ENCODE measurements around the gene RUNX1. TPM values are rescaled to one million over a fixed set of nuclear protein-coding genes. Genes with fewer than 3 reads are reported as not detected.

RUNX1 gene
- total RNA-seq, 1 donor from 2014 or later = 100 TPM

DNA sequence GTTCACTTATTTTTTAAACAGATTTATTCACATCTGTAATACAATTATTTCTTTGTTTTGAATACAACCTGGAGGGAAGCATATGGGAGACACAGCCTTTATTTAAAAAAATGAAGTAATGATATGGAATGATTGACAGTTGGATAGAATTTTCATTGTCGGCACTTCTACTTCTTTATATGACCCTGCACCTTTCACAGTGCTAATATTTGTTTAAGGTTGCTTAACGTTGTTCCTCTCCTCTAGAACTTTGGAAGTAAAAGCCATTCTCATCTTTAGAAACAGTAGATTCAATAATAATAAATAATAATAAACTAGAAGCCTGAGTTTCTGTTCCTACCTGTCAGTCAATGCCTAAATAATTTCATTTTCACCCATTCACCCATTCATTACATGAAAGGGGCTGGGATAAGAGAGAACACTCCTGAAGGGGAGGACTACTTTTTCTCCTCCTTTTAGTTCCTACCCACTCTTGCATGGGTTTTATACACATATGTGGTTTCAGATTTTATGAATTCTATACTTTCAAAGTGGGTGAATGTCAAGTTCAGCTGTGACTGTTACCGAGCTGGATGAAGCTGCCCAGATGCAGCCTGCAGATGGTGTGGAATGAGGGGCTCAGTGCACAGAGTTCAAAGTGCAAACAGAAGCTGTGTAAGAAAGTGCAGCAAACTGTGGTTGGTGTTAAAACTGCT, 9.4 kb downstream of the RUNX1 start:
- H3K36me3 Mint-ChIP-seq (ENCODE audit: low read depth) = peaks cover 65% of the 10 kb centered on the region
- no peak for DNase-seq

DNA sequence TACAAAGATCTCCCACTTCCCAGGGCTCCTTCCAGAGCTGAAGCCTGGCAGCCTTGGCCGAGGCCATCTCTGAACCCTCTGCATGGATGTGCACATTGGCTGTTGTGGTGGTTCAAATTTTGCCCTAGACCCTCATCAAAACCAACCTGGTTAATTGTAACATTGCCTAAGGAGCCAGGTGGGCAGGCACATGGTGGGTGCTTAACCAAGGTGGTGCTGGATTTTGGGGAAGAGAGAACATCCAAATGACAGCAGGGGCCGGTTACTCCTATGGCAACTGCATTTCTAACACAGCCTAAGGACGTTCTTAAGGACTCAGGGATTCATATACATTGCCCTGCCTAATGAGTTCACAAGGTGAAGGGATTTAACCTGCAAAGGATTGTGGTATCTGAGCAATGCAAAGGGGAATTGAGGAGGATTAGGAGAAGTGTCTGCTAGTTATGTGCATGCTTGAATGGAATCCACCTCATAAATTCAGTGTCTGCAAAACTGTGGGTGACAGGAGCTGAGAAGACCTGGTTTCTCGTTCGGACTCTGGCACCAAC, 10.3 kb downstream of the RUNX1 start:
- H3K36me3 Mint-ChIP-seq (ENCODE audit: low read depth) = peaks cover 66% of the 10 kb centered on the region
- no peaks in the 10 kb centered on the region for H3K27me3 Mint-ChIP-seq
- peaks cover 3% of the 10 kb centered on the region for H3K9me3 Mint-ChIP-seq
- H3K4me1 Mint-ChIP-seq = peaks cover 90% of the 10 kb centered on the region
- peak overlapping the region; percentile 54 for H3K27ac Mint-ChIP-seq
- H3K4me3 Mint-ChIP-seq = peak overlapping the region; percentile 49
- intact Hi-C loops (cut with micrococcal nuclease) = no loop called here
- no peak for DNase-seq

More for the DNA sequence above, 9.4 kb downstream of the RUNX1 start:
- Mint-ChIP-seq H3K27ac (peak overlapping the region; percentile 53), H3K27me3 (no peaks in the 10 kb centered on the region), H3K9me3 (peaks cover 2% of the 10 kb centered on the region), H3K4me1 (peaks cover 90% of the 10 kb centered on the region), H3K4me3 (peak overlapping the region; percentile 26)
- intact Hi-C loops (cut with micrococcal nuclease) = no loop called here

GRCh38 chr21:35037384-35037765, 11.7 kb downstream of the RUNX1 start:
- H3K27ac Mint-ChIP-seq = peak overlapping the region; percentile 88
- H3K27me3 Mint-ChIP-seq = no peaks in the 10 kb centered on the region
- peak overlapping the region; percentile 62 for H3K4me3 Mint-ChIP-seq
- no peak for DNase-seq
- peaks cover 89% of the 10 kb centered on the region for H3K4me1 Mint-ChIP-seq
- intact Hi-C loops (cut with micrococcal nuclease) = loop anchor here (1.0 kb wide), 1 partner anchor 8 kb away; no protein-coding TSS in a partner anchor
- H3K36me3 Mint-ChIP-seq (ENCODE audit: low read depth) = peaks cover 67% of the 10 kb centered on the region
- H3K9me3 Mint-ChIP-seq = peaks cover 8% of the 10 kb centered on the region

DNA sequence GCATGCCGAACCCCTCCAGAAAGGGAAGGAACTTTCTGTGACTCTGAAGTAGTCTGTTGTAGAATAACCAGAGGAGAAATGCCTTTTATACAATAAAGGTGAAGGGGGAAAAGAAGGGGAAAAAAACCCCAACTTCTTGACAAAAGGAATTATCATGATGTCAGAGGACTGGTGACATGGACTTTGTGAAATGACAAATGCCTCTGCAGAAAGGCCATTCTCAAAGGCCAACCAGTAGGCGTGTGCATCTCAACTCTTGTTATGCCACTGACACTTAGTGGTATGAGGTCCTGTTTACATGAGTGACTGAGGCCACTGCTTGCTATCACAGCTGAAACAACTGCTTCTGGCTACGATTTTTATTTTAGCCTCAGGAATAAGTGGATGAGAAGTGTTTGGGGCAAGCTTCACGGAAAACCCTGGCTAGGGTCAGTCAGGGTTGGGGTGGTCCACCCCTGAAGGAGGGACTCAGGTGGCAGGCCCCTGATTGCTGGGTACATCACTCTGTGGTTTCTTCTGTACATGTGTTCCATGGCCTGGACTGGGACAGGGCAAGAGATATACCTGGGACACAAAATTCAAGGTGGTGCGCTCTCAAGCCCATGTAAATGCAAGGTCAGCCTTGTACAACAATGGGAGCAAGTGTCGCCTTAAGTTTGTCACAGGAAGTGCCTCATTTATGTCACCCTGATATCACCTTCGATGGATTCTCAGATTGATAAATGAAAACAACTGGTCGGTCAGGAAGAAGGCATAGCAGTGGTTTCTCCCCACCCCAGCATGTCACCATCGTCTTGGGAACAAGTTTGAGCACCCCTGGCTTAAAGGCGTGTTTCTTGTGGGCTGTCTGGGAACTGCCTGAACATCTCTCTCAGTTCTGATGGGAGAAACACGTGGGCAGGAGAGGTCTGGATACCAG, 12.4 kb downstream of the RUNX1 start:
- H3K4me3 Mint-ChIP-seq = peak overlapping the region; percentile 62
- peaks cover 64% of the 10 kb centered on the region for H3K36me3 Mint-ChIP-seq (ENCODE audit: low read depth)
- H3K9me3 Mint-ChIP-seq = peaks cover 8% of the 10 kb centered on the region
- H3K27me3 Mint-ChIP-seq = no peaks in the 10 kb centered on the region
- DNase-seq = peak; percentile 54
- H3K27ac Mint-ChIP-seq = peak overlapping the region; percentile 88
- intact Hi-C loops (cut with micrococcal nuclease) = loop anchor here (1.0 kb wide), 1 partner anchor 7 kb away; no protein-coding TSS in a partner anchor
- peaks cover 87% of the 10 kb centered on the region for H3K4me1 Mint-ChIP-seq

DNA sequence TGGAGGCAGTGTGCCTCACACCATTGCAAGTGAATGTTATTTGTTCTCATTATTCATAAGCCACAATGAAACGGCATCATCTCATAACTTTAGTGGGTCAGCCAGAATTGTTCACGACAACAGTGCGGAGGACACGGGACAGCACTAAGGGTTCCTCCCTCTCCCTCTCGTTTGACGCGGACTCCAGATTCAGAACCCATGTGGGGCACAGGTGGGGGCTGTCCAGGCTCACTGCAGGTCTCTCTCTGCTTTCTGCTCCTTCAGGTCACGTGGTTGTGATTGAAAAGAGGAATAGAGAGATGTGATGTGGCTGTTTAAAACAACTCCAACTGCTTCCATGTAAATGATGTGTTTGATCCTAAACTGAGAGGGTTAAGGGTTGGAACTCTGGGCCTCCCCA, 13.5 kb downstream of the RUNX1 start:
- intact Hi-C loops (cut with micrococcal nuclease) = no loop called here
- peak overlapping the region; percentile 28 for H3K4me3 Mint-ChIP-seq
- H3K4me1 Mint-ChIP-seq = peaks cover 80% of the 10 kb centered on the region
- no peaks in the 10 kb centered on the region for H3K27me3 Mint-ChIP-seq
- DNase-seq = peak; percentile 50
- peaks cover 63% of the 10 kb centered on the region for H3K36me3 Mint-ChIP-seq (ENCODE audit: low read depth)
- H3K9me3 Mint-ChIP-seq = peaks cover 8% of the 10 kb centered on the region
- peak overlapping the region; percentile 82 for H3K27ac Mint-ChIP-seq

GRCh38 chr21:35035116-35035515, 14.0 kb downstream of the RUNX1 start:
- Mint-ChIP-seq H3K36me3 (ENCODE audit: low read depth) (peaks cover 65% of the 10 kb centered on the region), H3K9me3 (peaks cover 8% of the 10 kb centered on the region), H3K4me1 (peaks cover 81% of the 10 kb centered on the region), H3K27me3 (no peaks in the 10 kb centered on the region), H3K27ac (peak overlapping the region; percentile 80), H3K4me3 (peak overlapping the region; percentile 52)
- no peak for DNase-seq
- intact Hi-C loops (cut with micrococcal nuclease) = no loop called here

DNA sequence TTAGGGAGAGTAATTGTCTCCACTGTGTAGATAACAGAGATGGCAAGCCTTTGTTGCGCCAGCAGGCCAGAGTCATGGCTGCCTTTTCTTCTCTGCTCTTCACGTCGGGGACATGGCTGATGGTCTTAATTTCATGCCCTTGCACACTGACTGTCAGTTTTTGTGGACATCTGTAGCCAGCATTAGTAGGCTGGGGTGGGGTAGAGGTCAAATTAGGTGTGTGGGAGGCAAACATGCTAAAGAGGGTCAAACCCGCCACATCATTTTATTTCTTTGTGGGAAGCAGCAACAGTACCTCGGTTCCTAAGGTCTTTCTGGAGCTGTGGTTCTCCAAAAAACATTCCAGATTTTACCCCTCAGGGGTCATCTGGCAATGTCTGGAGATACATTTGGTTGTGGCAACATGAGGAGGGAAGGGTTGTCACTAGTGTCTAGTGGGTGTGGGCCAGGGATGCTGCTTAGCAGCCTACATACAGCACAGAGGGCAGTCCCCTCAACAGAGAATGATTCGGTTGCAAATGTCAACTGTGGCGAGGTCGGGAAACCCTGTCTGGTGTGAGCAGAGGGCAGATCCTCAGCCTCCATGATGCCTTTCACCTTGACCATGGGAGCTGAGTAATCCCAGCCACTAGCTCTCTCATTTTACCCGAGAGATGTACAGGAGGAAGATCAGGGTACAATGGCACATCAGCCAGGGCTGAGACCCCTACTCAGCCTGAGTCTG, 14.7 kb downstream of the RUNX1 start:
- Mint-ChIP-seq H3K4me3 (peak overlapping the region; percentile 52), H3K27me3 (no peaks in the 10 kb centered on the region), H3K36me3 (ENCODE audit: low read depth) (peaks cover 66% of the 10 kb centered on the region), H3K9me3 (peaks cover 8% of the 10 kb centered on the region), H3K4me1 (peaks cover 78% of the 10 kb centered on the region), H3K27ac (peak overlapping the region; percentile 80)
- DNase-seq = no peak
- intact Hi-C loops (cut with micrococcal nuclease) = loop anchor here (1.0 kb wide), 1 partner anchor 11 kb away; no protein-coding TSS in a partner anchor

DNA sequence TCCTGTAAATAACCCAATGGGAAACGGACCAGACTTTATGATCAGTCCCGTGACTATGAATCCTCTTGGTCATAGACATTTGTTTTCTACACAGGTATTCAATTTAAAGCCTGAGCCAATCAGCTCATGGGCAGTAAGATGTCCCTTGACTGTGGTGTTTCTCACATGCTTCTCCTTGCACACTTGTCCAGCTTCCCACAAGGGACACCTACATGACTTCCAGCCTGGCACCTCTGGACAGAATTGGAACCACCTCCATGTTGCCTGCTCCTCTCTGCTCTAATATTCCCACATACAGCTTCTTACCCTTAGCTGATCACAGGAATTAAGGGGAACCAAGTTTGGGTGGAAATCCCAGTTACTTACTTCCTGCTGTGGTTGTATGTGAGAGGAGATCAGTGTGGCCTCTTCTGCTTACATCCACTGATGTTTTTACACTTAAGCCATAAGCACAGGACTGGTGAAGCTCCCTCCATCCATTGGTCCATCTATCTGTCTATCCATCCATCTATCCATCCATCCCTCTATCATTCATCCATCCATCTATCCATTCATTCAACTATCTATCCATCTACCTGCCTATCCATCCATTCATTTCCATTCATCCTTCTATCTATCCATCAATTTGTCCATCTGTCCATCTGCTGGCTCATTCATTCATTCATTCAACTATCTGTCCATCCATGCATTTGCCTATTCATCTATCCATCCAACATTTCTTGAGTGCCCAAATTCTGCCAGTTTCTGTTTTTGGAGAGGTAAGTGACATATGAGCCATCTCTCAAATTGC, 16.4 kb downstream of the RUNX1 start:
- Mint-ChIP-seq H3K27me3 (no peaks in the 10 kb centered on the region), H3K9me3 (peaks cover 8% of the 10 kb centered on the region), H3K4me1 (peaks cover 78% of the 10 kb centered on the region), H3K36me3 (ENCODE audit: low read depth) (peaks cover 66% of the 10 kb centered on the region), H3K4me3 (no peak overlapping the region), H3K27ac (no peak overlapping the region)
- no peak for DNase-seq
- intact Hi-C loops (cut with micrococcal nuclease) = no loop called here

- Mint-ChIP-seq H3K9me3 (peaks cover 6% of the 10 kb centered on the region), H3K27ac (peak overlapping the region; percentile 99)
These were observed 20.6 kb downstream of the RUNX1 start for GRCh38 chr21:35028451-35028978.

DNA sequence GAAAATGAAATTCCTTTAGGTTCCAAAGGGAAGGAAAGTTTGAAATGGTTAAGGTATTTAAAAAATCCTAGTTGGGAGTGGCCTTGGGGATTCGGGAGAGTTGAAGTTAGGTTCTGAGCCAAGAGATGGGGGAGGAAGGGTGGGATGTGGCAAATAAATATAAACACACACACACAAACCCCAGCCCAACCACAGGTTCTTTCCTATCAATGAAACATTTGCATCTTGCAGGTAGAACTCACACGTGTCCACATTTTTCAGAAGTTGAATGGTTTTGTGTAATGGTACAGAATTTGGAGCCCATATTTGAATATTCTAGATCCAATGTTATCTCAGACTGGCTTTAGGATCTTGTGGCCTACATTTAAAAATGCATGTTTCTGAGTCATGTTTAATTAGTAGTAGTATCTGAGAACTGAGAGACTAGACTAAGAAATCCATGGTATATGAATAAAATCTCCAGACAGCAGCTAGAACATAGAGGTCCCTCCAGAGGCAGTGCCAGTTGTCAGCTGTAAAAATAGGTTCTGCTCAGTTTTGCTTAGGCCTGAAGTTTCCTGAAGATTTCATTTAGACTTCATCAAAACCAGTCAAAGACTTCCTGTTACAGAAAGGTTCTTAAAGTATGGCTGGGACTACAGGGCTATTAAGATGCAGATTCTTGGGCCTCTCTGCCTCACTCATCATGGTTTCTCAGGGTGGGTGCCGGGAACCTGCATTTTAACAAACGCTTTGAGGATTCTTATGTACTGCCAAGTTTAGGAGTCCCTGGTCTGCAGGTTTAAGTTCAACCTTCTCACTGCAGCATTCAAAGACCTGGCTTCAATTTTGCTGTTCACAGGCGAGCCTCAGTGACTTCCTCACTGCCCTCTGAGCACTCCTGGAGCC, 21.3 kb downstream of the RUNX1 start:
- Mint-ChIP-seq H3K4me3 (peak overlapping the region; percentile 81), H3K27me3 (no peaks in the 10 kb centered on the region), H3K36me3 (ENCODE audit: low read depth) (peaks cover 37% of the 10 kb centered on the region), H3K4me1 (peaks cover 74% of the 10 kb centered on the region), H3K27ac (peak overlapping the region; percentile 99), H3K9me3 (peaks cover 5% of the 10 kb centered on the region)
- DNase-seq = peak; percentile 77
- intact Hi-C loops (cut with micrococcal nuclease) = loop anchor here (1.0 kb wide), 2 partner anchors 20 to 140 kb away; no protein-coding TSS in a partner anchor

More at GRCh38 chr21:35028451-35028978, 20.6 kb downstream of the RUNX1 start:
- H3K4me1 Mint-ChIP-seq = peaks cover 75% of the 10 kb centered on the region
- intact Hi-C loops (cut with micrococcal nuclease) = no loop called here
- DNase-seq = no peak
- H3K4me3 Mint-ChIP-seq = peak overlapping the region; percentile 81
- no peaks in the 10 kb centered on the region for H3K27me3 Mint-ChIP-seq
- peaks cover 42% of the 10 kb centered on the region for H3K36me3 Mint-ChIP-seq (ENCODE audit: low read depth)

GRCh38 chr21:35026617-35027562, 22.2 kb downstream of the RUNX1 start:
- DNase-seq = peak; percentile 96
- Mint-ChIP-seq H3K4me1 (peaks cover 73% of the 10 kb centered on the region), H3K36me3 (ENCODE audit: low read depth) (peaks cover 36% of the 10 kb centered on the region), H3K27ac (peak overlapping the region; percentile 99), H3K4me3 (peak overlapping the region; percentile 81), H3K27me3 (no peaks in the 10 kb centered on the region), H3K9me3 (peaks cover 3% of the 10 kb centered on the region)
- intact Hi-C loops (cut with micrococcal nuclease) = loop anchor here (1.0 kb wide), 4 partner anchors 21 to 139 kb away; no protein-coding TSS in a partner anchor

Measured in activated CD4-positive, alpha-beta T cell treated with anti-CD3 and anti-CD28 coated beads, Interleukin-2, amount 10 ng/mL, durations not matched to agents 24 days and 14 days (primary cell).